ENCODE data around the gene CFAP299.

Gene CFAP299

DNA sequence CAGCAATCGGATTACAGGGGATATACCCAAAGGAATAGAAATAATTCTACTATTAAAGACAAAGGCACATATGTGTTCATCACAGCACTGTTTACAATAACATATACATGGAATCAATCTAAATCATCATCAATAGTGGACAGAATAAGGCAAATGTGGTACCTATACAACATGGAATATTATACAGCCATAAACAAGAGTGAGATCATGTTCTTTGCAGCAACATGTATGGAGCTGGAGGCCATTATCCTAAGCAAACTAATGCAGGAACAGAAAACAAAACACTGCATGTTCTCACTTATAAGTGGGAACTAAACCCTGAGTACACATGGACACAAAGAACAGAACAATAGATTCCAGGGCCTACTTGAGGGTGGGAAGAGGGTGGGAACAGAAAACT, 163.2 kb downstream of the CFAP299 start:
- Histone ChIP-seq H3K9ac (no peak overlapping the region), H3K4me1 (peaks cover 4 to 39% (median 26%) of the 10 kb centered on the region in 10 experiments; a peak in 19 of 20 replicates), H3K9me3 (replicated peaks in 1 of 11) (peaks cover 33 to 51% (median 44%) of the 10 kb centered on the region in 11 experiments), H4K20me1 (no peaks in the 10 kb centered on the region), H3K4me2 (no peak overlapping the region), H3K27ac (no peak overlapping the region), H3K4me3 (no peak overlapping the region; a peak in 1 of 20 replicates), H3K27me3 (peaks cover 0 to 10% (median 0%) of the 10 kb centered on the region in 11 experiments; a peak in 4 of 22 replicates), H3K36me3 (peaks cover 0 to 8% (median 0%) of the 10 kb centered on the region in 11 experiments; a peak in 3 of 22 replicates)
- TF ChIP-seq Cebpa-rat (IDR thresholded peaks at IDR 0.05), result no peak

- H4K20me1 ChIP-seq, result no peaks in the 10 kb centered on the region
- peak overlapping the region in 4 of 11 experiments; percentile 42 to 73 (median 61); a peak in 5 of 22 replicates for H3K27ac ChIP-seq
- peaks cover 0 to 10% (median 0%) of the 10 kb centered on the region in 11 experiments; a peak in 4 of 22 replicates for H3K27me3 ChIP-seq
- H3K36me3 ChIP-seq, result peaks cover 0 to 8% (median 0%) of the 10 kb centered on the region in 11 experiments; a peak in 3 of 22 replicates
- H3K9ac ChIP-seq, result peak overlapping the region in 1 of 11 experiments; percentile 22; a peak in 1 of 22 replicates
- TF ChIP-seq Cebpa-rat (IDR thresholded peaks at IDR 0.05), result no peak
- H3K4me3 ChIP-seq, result no peak overlapping the region
- H3K4me1 ChIP-seq, result peaks cover 4 to 37% (median 25%) of the 10 kb centered on the region in 10 experiments; a peak in 19 of 20 replicates
- peak overlapping the region; percentile 17 to 78 (median 53); a peak in 17 of 22 replicates for H3K4me2 ChIP-seq
- H3K9me3 ChIP-seq (replicated peaks in 1 of 11), result peaks cover 30 to 34% (median 32%) of the 10 kb centered on the region in 11 experiments
Measured at GRCh38 chr4:80500613-80501012, 165.1 kb downstream of the CFAP299 start.

- Histone ChIP-seq H3K27ac (no peak overlapping the region), H3K9me3 (replicated peaks in 1 of 11) (peaks cover 0 to 14% (median 3%) of the 10 kb centered on the region in 11 experiments; a peak in 3 of 22 replicates), H3K4me3 (no peak overlapping the region), H3K4me2 (peak overlapping the region in 4 of 11 experiments; percentile 13 to 75 (median 50); a peak in 6 of 22 replicates), H3K9ac (no peak overlapping the region), H3K36me3 (no peaks in the 10 kb centered on the region), H4K20me1 (no peaks in the 10 kb centered on the region), H3K4me1 (peaks cover 0 to 49% (median 28%) of the 10 kb centered on the region in 10 experiments; a peak in 17 of 20 replicates), H3K27me3 (peaks cover 0 to 9% (median 0%) of the 10 kb centered on the region in 11 experiments; a peak in 4 of 22 replicates)
- TF ChIP-seq Cebpa-rat (IDR thresholded peaks at IDR 0.05), result no peak
Measured at GRCh38 chr4:80507077-80507476, 171.5 kb downstream of the CFAP299 start.

DNA sequence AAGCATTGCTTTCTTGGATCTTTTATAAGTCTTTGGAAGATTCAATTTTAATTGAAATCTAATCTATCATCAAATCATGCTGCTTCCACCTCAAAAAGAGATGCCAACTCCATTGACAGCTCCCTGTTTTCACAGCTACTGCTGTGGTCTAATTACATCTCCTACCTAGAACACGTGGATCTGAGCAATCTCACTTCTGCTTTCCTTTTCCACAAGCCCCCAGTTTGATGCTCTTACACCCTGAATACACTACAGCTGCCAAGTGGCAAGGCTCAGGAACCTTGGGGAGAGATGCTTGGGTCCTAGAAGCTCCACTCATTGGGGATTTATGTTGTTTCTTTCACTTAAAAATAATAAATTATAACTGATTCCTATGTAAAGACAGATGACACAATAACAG, 172.0 kb downstream of the CFAP299 start:
- Histone ChIP-seq H3K9me3 (replicated peaks in 1 of 11) (peaks cover 0 to 14% (median 3%) of the 10 kb centered on the region in 11 experiments; a peak in 3 of 22 replicates), H3K4me2 (peak overlapping the region in 4 of 11 experiments; percentile 13 to 75 (median 50); a peak in 7 of 22 replicates), H3K4me1 (peaks cover 0 to 45% (median 26%) of the 10 kb centered on the region in 10 experiments; a peak in 16 of 20 replicates), H3K9ac (no peak overlapping the region), H3K27me3 (peaks cover 0 to 6% (median 0%) of the 10 kb centered on the region in 11 experiments; a peak in 4 of 22 replicates), H4K20me1 (no peaks in the 10 kb centered on the region), H3K36me3 (no peaks in the 10 kb centered on the region), H3K27ac (no peak overlapping the region), H3K4me3 (no peak overlapping the region)
- TF ChIP-seq Cebpa-rat (IDR thresholded peaks at IDR 0.05), result no peak

DNA sequence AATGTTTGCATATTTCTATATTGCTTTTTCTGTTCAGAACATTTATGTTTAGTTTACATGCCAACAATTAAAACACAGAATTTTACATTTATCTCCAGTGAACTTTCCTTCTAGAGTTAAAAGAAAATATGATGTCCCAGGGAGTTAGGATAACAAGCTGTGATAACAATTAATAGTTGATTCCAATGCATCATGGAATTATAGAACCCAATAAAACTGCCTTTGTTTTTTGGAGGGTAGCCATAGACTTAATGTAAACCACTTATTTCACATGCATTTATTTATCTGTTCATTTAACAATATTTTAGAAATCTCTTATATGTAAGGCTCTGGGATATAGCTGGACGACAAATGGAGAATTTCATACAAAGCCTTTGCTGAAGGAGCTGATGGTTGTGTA, 180.0 kb downstream of the CFAP299 start:
- H3K4me1 ChIP-seq, result peaks cover 0 to 2% (median 0%) of the 10 kb centered on the region in 10 experiments; a peak in 3 of 20 replicates
- no peaks in the 10 kb centered on the region for H3K27me3 ChIP-seq
- no peak for TF ChIP-seq Cebpa-rat (IDR thresholded peaks at IDR 0.05)
- no peak overlapping the region for H3K27ac ChIP-seq
- H3K9ac ChIP-seq, result no peak overlapping the region
- H3K36me3 ChIP-seq, result no peaks in the 10 kb centered on the region
- no peaks in the 10 kb centered on the region for H4K20me1 ChIP-seq
- no peak overlapping the region for H3K4me2 ChIP-seq
- H3K4me3 ChIP-seq, result no peak overlapping the region
- H3K9me3 ChIP-seq (replicated peaks in 1 of 11), result peaks cover 0 to 9% (median 3%) of the 10 kb centered on the region in 11 experiments; a peak in 2 of 22 replicates

GRCh38 chr4:80521438-80521837, 185.9 kb downstream of the CFAP299 start:
- Histone ChIP-seq H3K4me1 (peaks cover 0 to 6% (median 0%) of the 10 kb centered on the region in 10 experiments; a peak in 2 of 20 replicates), H3K36me3 (no peaks in the 10 kb centered on the region), H3K27ac (no peak overlapping the region), H3K9me3 (replicated peaks in 1 of 11) (peaks cover 0 to 2% (median 0%) of the 10 kb centered on the region in 11 experiments; a peak in 2 of 22 replicates), H3K27me3 (no peaks in the 10 kb centered on the region), H4K20me1 (no peaks in the 10 kb centered on the region), H3K4me3 (no peak overlapping the region), H3K4me2 (no peak overlapping the region; a peak in 1 of 22 replicates), H3K9ac (no peak overlapping the region)
- no peak for TF ChIP-seq Cebpa-rat (IDR thresholded peaks at IDR 0.05)

DNA sequence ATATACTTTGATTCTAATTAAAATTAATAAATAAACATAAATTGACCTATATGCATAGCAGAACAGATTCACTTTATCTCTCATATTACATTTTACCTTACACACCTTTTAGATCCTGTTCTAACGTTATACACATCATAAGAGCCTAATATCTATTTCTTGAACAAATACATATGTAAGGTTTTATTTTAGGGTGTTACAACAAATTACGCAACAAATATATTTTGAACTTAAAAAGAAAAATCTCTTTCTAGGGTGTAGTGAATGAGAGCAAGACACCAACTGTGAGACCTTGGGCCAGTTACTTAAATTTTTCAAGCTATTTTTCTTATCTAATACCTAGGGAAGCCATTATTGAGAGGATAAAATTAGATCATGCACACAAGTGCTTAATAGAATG, 191.2 kb downstream of the CFAP299 start:
- Histone ChIP-seq H3K36me3 (no peaks in the 10 kb centered on the region), H4K20me1 (no peaks in the 10 kb centered on the region), H3K4me2 (no peak overlapping the region), H3K27me3 (no peaks in the 10 kb centered on the region), H3K4me3 (no peak overlapping the region), H3K9me3 (replicated peaks in 1 of 11) (no peaks in the 10 kb centered on the region; a peak in 2 of 22 replicates), H3K9ac (no peak overlapping the region), H3K4me1 (peaks cover 0 to 1% (median under 1%) of the 10 kb centered on the region in 10 experiments; a peak in 6 of 20 replicates), H3K27ac (no peak overlapping the region)
- no peak for TF ChIP-seq Cebpa-rat (IDR thresholded peaks at IDR 0.05)

- H3K36me3 ChIP-seq, result no peaks in the 10 kb centered on the region
- no peak overlapping the region for H3K9ac ChIP-seq
- H3K4me2 ChIP-seq, result no peak overlapping the region
- H3K27ac ChIP-seq, result no peak overlapping the region
- H4K20me1 ChIP-seq, result no peaks in the 10 kb centered on the region
- H3K27me3 ChIP-seq, result no peaks in the 10 kb centered on the region
- no peak for TF ChIP-seq Cebpa-rat (IDR thresholded peaks at IDR 0.05)
- H3K4me1 ChIP-seq, result peaks cover 0 to 18% (median 11%) of the 10 kb centered on the region in 10 experiments; a peak in 9 of 20 replicates
- H3K4me3 ChIP-seq, result no peak overlapping the region
- no peaks in the 10 kb centered on the region; a peak in 2 of 22 replicates for H3K9me3 ChIP-seq (replicated peaks in 1 of 11)
Measured at GRCh38 chr4:80529026-80529425, 193.5 kb downstream of the CFAP299 start.

DNA sequence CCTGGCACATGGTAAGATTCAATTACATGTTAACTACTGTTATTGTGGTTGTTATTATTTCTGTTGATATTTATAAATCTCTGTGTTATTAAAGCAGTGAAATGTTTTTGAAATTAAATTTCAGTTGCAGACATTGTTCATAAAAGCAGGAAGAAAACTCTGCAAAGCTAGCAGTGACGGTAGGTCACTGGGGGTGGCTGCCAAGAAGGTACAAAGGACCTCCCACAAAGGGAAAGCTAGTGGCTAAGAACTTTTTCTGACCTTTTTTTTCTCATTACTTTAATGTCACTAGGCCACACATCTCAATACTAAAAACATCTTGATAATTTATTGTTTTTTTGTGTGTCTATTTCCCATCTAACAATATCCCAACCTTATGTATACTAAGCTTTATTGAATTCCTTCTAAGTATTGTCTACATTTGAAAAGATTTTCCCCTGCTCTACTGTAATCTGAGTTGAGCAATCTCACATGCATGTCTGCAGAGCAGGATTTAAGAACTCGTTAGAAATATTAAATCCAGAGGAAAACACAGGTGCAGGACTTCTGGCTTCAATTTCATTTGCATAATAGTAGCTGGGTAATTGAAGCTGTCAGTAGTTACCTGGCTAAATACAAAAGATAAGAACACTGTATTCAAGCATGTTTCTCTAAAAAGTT, 197.3 kb downstream of the CFAP299 start:
- Histone ChIP-seq H3K4me1 (peaks cover 0 to 18% (median 11%) of the 10 kb centered on the region in 10 experiments; a peak in 9 of 20 replicates), H4K20me1 (no peaks in the 10 kb centered on the region), H3K9me3 (replicated peaks in 1 of 11) (no peaks in the 10 kb centered on the region; a peak in 1 of 22 replicates), H3K9ac (no peak overlapping the region), H3K4me2 (peak overlapping the region in 6 of 11 experiments; percentile 18 to 49 (median 38); a peak in 7 of 22 replicates), H3K27me3 (no peaks in the 10 kb centered on the region), H3K27ac (no peak overlapping the region), H3K4me3 (no peak overlapping the region), H3K36me3 (no peaks in the 10 kb centered on the region)
- TF ChIP-seq Cebpa-rat (IDR thresholded peaks at IDR 0.05), result no peak

All from BLaER1 treated with 17β-estradiol and CSF1 and Interleukin-3, amounts not matched to agents 10 nM and 100 nM (cell line).